Neural cell (in vitro differentiated cells): ENCODE measurements around the gene CRTAC1. TPM values are rescaled to one million over a fixed set of nuclear protein-coding genes. Genes with fewer than 3 reads are reported as not detected.

Source experiments
- H2AFZ ChIP-seq: fragments of 200-600, 300-800 bp; sonication (generic), shearing (Covaris generic); 2 replicates; pipeline ENCODE4 v1.6.0; 2014; ENCODE audit warnings: low read depth, mild to moderate bottlenecking, antibody characterized with exemption, low read length, moderate library complexity
- H3F3A ChIP-seq: fragments of 200-600 bp; shearing (Covaris generic); 2 replicates; pipeline ENCODE4 v1.6.1; 2016; ENCODE audit warnings: mild to moderate bottlenecking, moderate library complexity, mixed read lengths, antibody characterized with exemption, low read length; ENCODE audit not compliant: insufficient read depth, poor library complexity, severe bottlenecking
- H3K27ac ChIP-seq: fragments of 200-600, 300-800 bp; sonication (generic), shearing (Covaris generic); 2 replicates; pipeline ENCODE4 v1.5.1; 2014; ENCODE audit warnings: mild to moderate bottlenecking, low read length, moderate library complexity
- H3K27me3 ChIP-seq: fragments of 300-800, 200-600 bp; sonication (generic), shearing (Covaris generic); 2 replicates; pipeline ENCODE4 v1.6.0; 2014; ENCODE audit warnings: mild to moderate bottlenecking, low read depth, low read length, moderate library complexity; ENCODE audit not compliant: insufficient read depth
- H3K36me3 ChIP-seq: fragments of 300-800, 200-600 bp; sonication (generic), shearing (Covaris generic); 2 replicates; pipeline ENCODE4 v1.5.1; 2014; ENCODE audit warnings: mild to moderate bottlenecking, antibody characterized with exemption, low read length, moderate library complexity; ENCODE audit not compliant: insufficient read depth
- H3K4me2 ChIP-seq: fragments of 300-800, 200-600 bp; sonication (generic), shearing (Covaris generic); 2 replicates; pipeline ENCODE4 v1.6.0; 2014; ENCODE audit warnings: mild to moderate bottlenecking, low read length
- H3K4me3 ChIP-seq: fragments of 300-800, 200-600 bp; sonication (generic), shearing (Covaris generic); 2 replicates; pipeline ENCODE4 v1.5.1; 2014; ENCODE audit warnings: mild to moderate bottlenecking, low read length, moderate library complexity
- H3K79me2 ChIP-seq: fragments of 200-600 bp; shearing (Covaris generic); replicated peaks from 2 replicates; pipeline ENCODE4 v1.6.0; 2014; ENCODE audit warnings: mild to moderate bottlenecking, low read length, moderate library complexity; ENCODE audit not compliant: insufficient read depth
- H3K9ac ChIP-seq: fragments of 300-800, 200-600 bp; sonication (generic), shearing (Covaris generic); 2 replicates; pipeline ENCODE4 v1.6.1; 2016; ENCODE audit warnings: mild to moderate bottlenecking, low read length, mixed read lengths
- H3K9me2 ChIP-seq: fragments of 200-600 bp; shearing (Covaris generic); 2 replicates; pipeline ENCODE4 v1.6.1; 2016; ENCODE audit warnings: mild to moderate bottlenecking, low read length, mixed read lengths; ENCODE audit not compliant: insufficient read depth
- H3K9me3 ChIP-seq: fragments of 200-600, 300-800 bp; sonication (generic), shearing (Covaris generic); 2 replicates; pipeline ENCODE4 v1.6.1; 2016; ENCODE audit warnings: mild to moderate bottlenecking, mixed run types, low read length, moderate library complexity, mixed read lengths
- H4K20me1 ChIP-seq: fragments of 200-600 bp; shearing (Covaris generic); 2 replicates; pipeline ENCODE4 v1.6.1; 2016; ENCODE audit warnings: mild to moderate bottlenecking, mixed run types; ENCODE audit not compliant: insufficient read depth
- EZH2 ChIP-seq: fragments of 200-600, 300-800 bp; shearing (Covaris generic), sonication (generic); IDR thresholded peaks from 2 replicates; pipeline ENCODE4 v1.6.1; 2014; ENCODE audit warnings: antibody characterized with exemption, low read length, borderline replicate concordance, mild to moderate bottlenecking; ENCODE audit not compliant: insufficient read depth, poor library complexity, severe bottlenecking
- RAD21 ChIP-seq: fragments of 450-650 bp; conservative IDR thresholded peaks from 2 replicates; pipeline ENCODE4 v1.6.1; 2014; ENCODE audit warnings: antibody characterized with exemption, mild to moderate bottlenecking, moderate library complexity
- TAF1 ChIP-seq: IDR thresholded peaks from 2 replicates; pipeline ENCODE4 v1.6.1; 2012; ENCODE audit warnings: low read depth
- polyA plus RNA-seq: library from polyadenylated mRNA; depleted of rRNA; stranded (reverse); fragments of >200 nt; gene quantifications from 2 replicates; pipeline ENCODE4 v1.2.3, GENCODE V29; 2014
- TF ChIP-seq, protein P1 (sequence below): IDR thresholded peaks from 2 replicates; pipeline ENCODE4 v1.6.1; 2012; ENCODE audit warnings: borderline replicate concordance
- TF ChIP-seq, protein P2 (sequence below): fragments of 450-650 bp; IDR thresholded peaks from 2 replicates; pipeline ENCODE4 v1.5.1; 2014; ENCODE audit warnings: antibody characterized with exemption, mild to moderate bottlenecking, moderate library complexity; ENCODE audit not compliant: poor library complexity, severe bottlenecking

CRTAC1 gene
- polyA plus RNA-seq, 1 donor from 2014 or later, result 1.1 TPM

- H3F3A ChIP-seq, result no peaks in the 10 kb centered on the region
- TF ChIP-seq, protein P1, sequence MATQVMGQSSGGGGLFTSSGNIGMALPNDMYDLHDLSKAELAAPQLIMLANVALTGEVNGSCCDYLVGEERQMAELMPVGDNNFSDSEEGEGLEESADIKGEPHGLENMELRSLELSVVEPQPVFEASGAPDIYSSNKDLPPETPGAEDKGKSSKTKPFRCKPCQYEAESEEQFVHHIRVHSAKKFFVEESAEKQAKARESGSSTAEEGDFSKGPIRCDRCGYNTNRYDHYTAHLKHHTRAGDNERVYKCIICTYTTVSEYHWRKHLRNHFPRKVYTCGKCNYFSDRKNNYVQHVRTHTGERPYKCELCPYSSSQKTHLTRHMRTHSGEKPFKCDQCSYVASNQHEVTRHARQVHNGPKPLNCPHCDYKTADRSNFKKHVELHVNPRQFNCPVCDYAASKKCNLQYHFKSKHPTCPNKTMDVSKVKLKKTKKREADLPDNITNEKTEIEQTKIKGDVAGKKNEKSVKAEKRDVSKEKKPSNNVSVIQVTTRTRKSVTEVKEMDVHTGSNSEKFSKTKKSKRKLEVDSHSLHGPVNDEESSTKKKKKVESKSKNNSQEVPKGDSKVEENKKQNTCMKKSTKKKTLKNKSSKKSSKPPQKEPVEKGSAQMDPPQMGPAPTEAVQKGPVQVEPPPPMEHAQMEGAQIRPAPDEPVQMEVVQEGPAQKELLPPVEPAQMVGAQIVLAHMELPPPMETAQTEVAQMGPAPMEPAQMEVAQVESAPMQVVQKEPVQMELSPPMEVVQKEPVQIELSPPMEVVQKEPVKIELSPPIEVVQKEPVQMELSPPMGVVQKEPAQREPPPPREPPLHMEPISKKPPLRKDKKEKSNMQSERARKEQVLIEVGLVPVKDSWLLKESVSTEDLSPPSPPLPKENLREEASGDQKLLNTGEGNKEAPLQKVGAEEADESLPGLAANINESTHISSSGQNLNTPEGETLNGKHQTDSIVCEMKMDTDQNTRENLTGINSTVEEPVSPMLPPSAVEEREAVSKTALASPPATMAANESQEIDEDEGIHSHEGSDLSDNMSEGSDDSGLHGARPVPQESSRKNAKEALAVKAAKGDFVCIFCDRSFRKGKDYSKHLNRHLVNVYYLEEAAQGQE, result no peak
- TF ChIP-seq TAF1, result no peak
- TF ChIP-seq, protein P2, sequence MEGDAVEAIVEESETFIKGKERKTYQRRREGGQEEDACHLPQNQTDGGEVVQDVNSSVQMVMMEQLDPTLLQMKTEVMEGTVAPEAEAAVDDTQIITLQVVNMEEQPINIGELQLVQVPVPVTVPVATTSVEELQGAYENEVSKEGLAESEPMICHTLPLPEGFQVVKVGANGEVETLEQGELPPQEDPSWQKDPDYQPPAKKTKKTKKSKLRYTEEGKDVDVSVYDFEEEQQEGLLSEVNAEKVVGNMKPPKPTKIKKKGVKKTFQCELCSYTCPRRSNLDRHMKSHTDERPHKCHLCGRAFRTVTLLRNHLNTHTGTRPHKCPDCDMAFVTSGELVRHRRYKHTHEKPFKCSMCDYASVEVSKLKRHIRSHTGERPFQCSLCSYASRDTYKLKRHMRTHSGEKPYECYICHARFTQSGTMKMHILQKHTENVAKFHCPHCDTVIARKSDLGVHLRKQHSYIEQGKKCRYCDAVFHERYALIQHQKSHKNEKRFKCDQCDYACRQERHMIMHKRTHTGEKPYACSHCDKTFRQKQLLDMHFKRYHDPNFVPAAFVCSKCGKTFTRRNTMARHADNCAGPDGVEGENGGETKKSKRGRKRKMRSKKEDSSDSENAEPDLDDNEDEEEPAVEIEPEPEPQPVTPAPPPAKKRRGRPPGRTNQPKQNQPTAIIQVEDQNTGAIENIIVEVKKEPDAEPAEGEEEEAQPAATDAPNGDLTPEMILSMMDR, result no peak
- no peak for TF ChIP-seq RAD21
- TF ChIP-seq EZH2, result no peak
- no peak overlapping the region for H3K4me3 ChIP-seq
- H3K27me3 ChIP-seq, result no peaks in the 10 kb centered on the region
- H2AFZ ChIP-seq, result no peak overlapping the region
- H3K36me3 ChIP-seq, result no peaks in the 10 kb centered on the region
- H3K9ac ChIP-seq, result no peak overlapping the region
- H3K9me3 ChIP-seq, result no peaks in the 10 kb centered on the region
- no peak overlapping the region for H3K27ac ChIP-seq
- H3K4me2 ChIP-seq, result no peak overlapping the region
- no peaks in the 10 kb centered on the region for H3K9me2 ChIP-seq
- H3K79me2 ChIP-seq, result no peaks in the 10 kb centered on the region
- H4K20me1 ChIP-seq, result no peaks in the 10 kb centered on the region
Measured at GRCh38 chr10:97883092-97883485, 147.3 kb downstream of the CRTAC1 start.

GRCh38 chr10:97882142-97883091 lies 148.0 kb downstream of the CRTAC1 start:
- TF ChIP-seq TAF1 (no peak), EZH2 (no peak)
- TF ChIP-seq, protein P2, result no peak
- Histone ChIP-seq H3K27me3 (no peaks in the 10 kb centered on the region), H3K9me3 (no peaks in the 10 kb centered on the region), H3K4me2 (no peak overlapping the region), H3K36me3 (no peaks in the 10 kb centered on the region), H3K9ac (no peak overlapping the region), H3F3A (no peaks in the 10 kb centered on the region), H3K9me2 (no peaks in the 10 kb centered on the region), H3K27ac (no peak overlapping the region), H3K79me2 (no peaks in the 10 kb centered on the region), H4K20me1 (no peaks in the 10 kb centered on the region), H2AFZ (no peak overlapping the region), H3K4me3 (no peak overlapping the region)
